K562 (cell line): ENCODE measurements around the gene ZC3H12C. TPM values are rescaled to one million over a fixed set of nuclear protein-coding genes. Genes with fewer than 3 reads are reported as not detected.

Experiments
- ATAC-seq: fragments of 200-7000 bp; cut with Tn5 transposase; 3 replicates; pipeline ENCODE4 v1.9.1; 2020; ENCODE audit warnings: moderate library complexity
- BruUV-seq: library from RNA; stranded (reverse); fragments of 400-500 nt; replicated peaks from 2 replicates; lab custom pipeline; 2021; lab: Mats Ljungman, UMichigan
- CTCF ChIA-PET: fragments of 300-600 bp; formaldehyde crosslinking; extraction: SDS; loops from one replicate; lab custom pipeline; 2021; ENCODE audit warnings: low intra/inter-chr PET ratio; lab: Yijun Ruan, JAX
- POLR2A ChIA-PET: fragments of 300-600, 350-650 bp; sonication (Branson Sonifier 250); formaldehyde crosslinking; extraction: SDS; loops from one replicate; lab custom pipeline; 2021; ENCODE audit warnings: antibody characterized with exemption, inconsistent platforms; lab: Yijun Ruan, JAX
- DNase-seq, 4 experiments: peaks; one replicate each; pipeline versions ENCODE4 v3.0.0 to v3.0.0-alpha.2; 2011 to 2018; ENCODE audit warnings: low spot score in 3 of 4, mixed read lengths in 3 of 4; ENCODE audit errors: extremely low read depth in 1 of 4
- FAIRE-seq: peaks from 2 replicates; lab custom pipeline; 2011; peaks lifted over from hg19 to GRCh38; lab: Jason Lieb, UNC
- H2AFZ ChIP-seq: 2 replicates; pipeline ENCODE4 v1.6.0; 2011; ENCODE audit warnings: low read depth, low read length, control low read depth, inconsistent platforms
- H3K27ac ChIP-seq: fragments of 200-600 bp; 3 replicates; pipeline ENCODE4 v1.8.0; 2011; ENCODE audit warnings: low read depth, mild to moderate bottlenecking, control low read depth, inconsistent platforms, low read length, moderate library complexity, mixed read lengths; ENCODE audit errors: extremely low read depth
- H3K27me3 ChIP-seq, 2 experiments: fragments of 300-600 bp in 1 of 2; 2 replicates in 1 of 2; 3 replicates in 1 of 2; pipeline versions ENCODE4 v1.6.0 to v1.8.0; 2011; ENCODE audit warnings: inconsistent platforms in 2 of 2, low read length in 2 of 2, mild to moderate bottlenecking in 1 of 2, mixed read lengths in 1 of 2, moderate library complexity in 1 of 2; ENCODE audit not compliant: control insufficient read depth in 2 of 2, insufficient read depth in 2 of 2
- H3K36me3 ChIP-seq: fragments of 300-600 bp; 3 replicates; pipeline ENCODE4 v1.8.0; 2011; ENCODE audit warnings: mild to moderate bottlenecking, low read length, inconsistent platforms; ENCODE audit not compliant: control insufficient read depth, insufficient read depth
- H3K4me1 ChIP-seq, 2 experiments: fragments of 200-600 bp in 1 of 2; replicated peaks in 1 of 2; 2 replicates in 1 of 2; 3 replicates in 1 of 2; pipeline versions ENCODE4 v1.5.1 to v1.8.0; 2011; ENCODE audit warnings: inconsistent platforms in 2 of 2, low read length in 2 of 2, mild to moderate bottlenecking in 1 of 2, mixed read lengths in 1 of 2, moderate library complexity in 1 of 2; ENCODE audit not compliant: control insufficient read depth in 2 of 2, insufficient read depth in 2 of 2
- H3K4me2 ChIP-seq: 2 replicates; pipeline ENCODE4 v1.6.1; 2011; ENCODE audit warnings: low read length, control low read depth, inconsistent platforms, mixed read lengths; ENCODE audit not compliant: insufficient read depth
- H3K4me3 ChIP-seq: fragments of 200-600 bp; sonication (generic), shearing (Covaris generic); 2 replicates; pipeline ENCODE4 v1.5.1; 2016; ENCODE audit warnings: control low read depth, inconsistent platforms
- H3K79me2 ChIP-seq: fragments of 200-600 bp; 3 replicates; pipeline ENCODE4 v1.8.0; 2011; ENCODE audit warnings: low read length, inconsistent platforms; ENCODE audit not compliant: control insufficient read depth, insufficient read depth
- H3K9ac ChIP-seq, 2 experiments: 2 replicates each; pipeline versions ENCODE4 v1.6.0 to v1.6.1; 2011; ENCODE audit warnings: low read depth in 2 of 2, low read length in 2 of 2, control low read depth in 1 of 2, inconsistent platforms in 1 of 2, mild to moderate bottlenecking in 1 of 2, mixed read lengths in 1 of 2; ENCODE audit not compliant: insufficient read depth in 1 of 2
- H3K9me1 ChIP-seq: one replicate; pipeline ENCODE4 v1.6.0; 2011; ENCODE audit warnings: inconsistent platforms, mild to moderate bottlenecking, low read length, moderate library complexity; ENCODE audit not compliant: control insufficient read depth, insufficient read depth
- H3K9me3 ChIP-seq: replicated peaks from 2 replicates; pipeline ENCODE4 v1.5.1; 2011; ENCODE audit warnings: low read depth, low read length, inconsistent platforms; ENCODE audit not compliant: control insufficient read depth, insufficient read depth
- H4K20me1 ChIP-seq: replicated peaks from 2 replicates; pipeline ENCODE4 v1.6.1; 2011; ENCODE audit warnings: low read length, inconsistent platforms, mixed read lengths; ENCODE audit not compliant: control insufficient read depth, insufficient read depth
- DLX4 ChIP-seq: fragments of 250-450 bp; sonication (Bioruptor Pico); IDR thresholded peaks from 2 replicates; pipeline ENCODE4 v1.6.1; 2021; ENCODE audit warnings: mild to moderate bottlenecking
- MYNN ChIP-seq, 2 experiments: sonication (generic); formaldehyde crosslinking in 1 of 2; IDR thresholded peaks; 2 replicates each; pipeline versions ENCODE4 v1.5.0 to v1.6.1; 2016 to 2020; ENCODE audit warnings: antibody characterized with exemption in 1 of 2, missing genetic modification reagents in 1 of 2
- NFE2 ChIP-seq: IDR thresholded peaks from 2 replicates; pipeline ENCODE4 v1.6.1; 2014; ENCODE audit warnings: antibody characterized with exemption, low read depth
- NR2C2 ChIP-seq, 2 experiments: fragments of 200-800 bp in 1 of 2; sonication (Bioruptor generic) in 1 of 2; sonication (generic) in 1 of 2; formaldehyde crosslinking in 1 of 2; IDR thresholded peaks; 2 replicates each; pipeline versions ENCODE4 v1.6.1 to v1.8.0; 2016 to 2022; ENCODE audit warnings: mild to moderate bottlenecking in 1 of 2, missing compliant biosample characterization in 1 of 2, missing genetic modification characterization in 1 of 2, missing genetic modification reagents in 1 of 2
- PKNOX1 ChIP-seq: fragments of 450-650 bp; IDR thresholded peaks from 2 replicates; pipeline ENCODE4 v1.6.1; 2016
- SAP30 ChIP-seq: fragments of 200-600 bp; sonication (generic); IDR thresholded peaks from 2 replicates; pipeline ENCODE4 v1.6.1; 2012; ENCODE audit warnings: borderline replicate concordance, low read depth, mild to moderate bottlenecking, moderate library complexity, low read length, control low read depth, inconsistent platforms; ENCODE audit not compliant: insufficient read depth, poor library complexity, severe bottlenecking
- SNAPC5 ChIP-seq: fragments of 250-450 bp; sonication (Bioruptor Pico); IDR thresholded peaks from 2 replicates; pipeline ENCODE4 v1.8.0; 2021; ENCODE audit warnings: moderate library complexity, mild to moderate bottlenecking, inconsistent platforms
- SRSF7 ChIP-seq: fragments of 200-400 bp; formaldehyde crosslinking; optimal IDR thresholded peaks from 2 replicates; pipeline ENCODE3; 2017; ENCODE audit warnings: mild to moderate bottlenecking, low read depth, low read length
- ZNF133 ChIP-seq: fragments of 250-450 bp; sonication (Bioruptor Pico); IDR thresholded peaks from 2 replicates; pipeline ENCODE4 v1.4.0; 2020; ENCODE audit warnings: mild to moderate bottlenecking
- WGBS: fragments of 100-300 bp; shearing (Covaris generic); methylation state at CpG from one replicate; pipeline ENCODE4 v1.1.6; 2016; ENCODE audit warnings: low coverage, mixed read lengths; ENCODE audit not compliant: insufficient coverage; ENCODE audit errors: missing lambda C conversion rate; 5-methylcytosine and 5-hydroxymethylcytosine counted together
- in situ Hi-C: fragments of 300-500 bp; cut with MboI; formaldehyde crosslinking; loops from 4 replicates; pipeline ENCODE4 v1.15.0; 2018; ENCODE audit warnings: inconsistent platforms, mixed read lengths
- intact Hi-C: fragments of 100-400 bp; cut with micrococcal nuclease; formaldehyde crosslinking; loops from 2 replicates; pipeline ENCODE4 v1.14.2; 2022
- polyA plus RNA-seq, 8 experiments: library from polyadenylated mRNA; depleted of rRNA in 4 of 8; stranded (reverse) in 5 of 8; unstranded in 3 of 8; fragments of >200 nt; fragmentation: Nextera tagmentation in 2 of 8; fragmentation: Illumina TruSeq in 1 of 8; extraction: Ambion mirVana in 2 of 8; extraction: Trizol in 1 of 8; gene quantifications; 2 replicates each; pipeline versions ENCODE4 v1.2.1 to v1.2.3, GENCODE V29; 2011 to 2014; ENCODE audit warnings: inconsistent platforms in 1 of 8, missing spikeins in 1 of 8
- total RNA-seq, 7 experiments: library from RNA; depleted of rRNA in 6 of 7; stranded (reverse); fragments of >200 nt in 6 of 7; fragmentation: Illumina TruSeq in 2 of 7; extraction: Trizol in 2 of 7; gene quantifications; 2 replicates each; pipeline versions ENCODE4 v1.2.1 to v1.2.3, GENCODE V29; 2011 to 2021; ENCODE audit warnings: low replicate concordance in 1 of 7

The ZC3H12C gene
- total and polyA plus RNA-seq, 9 of the 15 experiments (the other 6 are each of a cell fraction or from before 2014, with no cell fraction given): 0.56 to 5.9 (median 3.3) TPM

- TF ChIP-seq NR2C2 (CRISPR knock-in tag; IDR thresholded peaks at IDR 0.05) (no peak), NR2C2 (tag; IDR thresholded peaks at IDR 0.05) (peak; percentile 76)
Observed at GRCh38 chr11:110158317-110159200, 65.4 kb downstream of the ZC3H12C start (continued).

GRCh38 chr11:110159476-110159875 is 66.3 kb downstream of the ZC3H12C start:
- no TSS peak for BruUV-seq
- no peak overlapping the region for H2AFZ ChIP-seq
- no peak overlapping the region for H3K9ac ChIP-seq
- H3K27me3 ChIP-seq: no peaks in the 10 kb centered on the region
- no peaks in the 10 kb centered on the region for H4K20me1 ChIP-seq
- no peaks in the 10 kb centered on the region for H3K9me1 ChIP-seq
- no peak overlapping the region for H3K4me2 ChIP-seq
- peak; percentile 56 for FAIRE-seq
- peaks cover 0 to 7% of the 10 kb centered on the region in 2 experiments; a peak in 1 of 5 replicates for H3K4me1 ChIP-seq
- DNase-seq: no peak
- intact Hi-C loops: no loop called here
- no peaks in the 10 kb centered on the region for H3K9me3 ChIP-seq
- in situ Hi-C loops: no loop called here
- ChIA-PET CTCF (no interaction called here), POLR2A (no interaction called here)
- no peak overlapping the region for H3K4me3 ChIP-seq
- no peak for TF ChIP-seq SRSF7
- peak; percentile 70 for TF ChIP-seq PKNOX1
- no peak for TF ChIP-seq MYNN (IDR thresholded peaks at IDR 0.05)
- no peak for TF ChIP-seq MYNN (CRISPR knock-in tag; IDR thresholded peaks at IDR 0.05)
- TF ChIP-seq ZNF133: no peak
- no peak for TF ChIP-seq SAP30
- no peak for TF ChIP-seq DLX4
- TF ChIP-seq NFE2: peak; percentile 39; the same call in 1 of the 2 replicates
- TF ChIP-seq SNAPC5 (CRISPR knock-in tag): no peak
- ATAC-seq: peak; percentile 37; the same call in 1 of the 3 replicates
- H3K27ac ChIP-seq: no peak overlapping the region
- no peaks in the 10 kb centered on the region for H3K79me2 ChIP-seq
- 0% methylated on average over 1 of the region's 1 CpG for WGBS
- peaks cover 9% of the 10 kb centered on the region; the same call in 2 of the 3 replicates for H3K36me3 ChIP-seq
